NCI-H1694 (cell line): Measurements from ENCODE around the gene ILK.

Experiments used
- DNase-seq: peaks from one replicate; lab custom pipeline; 2025; lab: John Stamatoyannopoulos, UW

The ILK gene

GRCh38 chr11:6621711-6622211 is 18.2 kb downstream of the ILK start:
- DNase-seq = no peak

GRCh38 chr11:6622261-6623171 is 18.9 kb downstream of the ILK start:
- no peak for DNase-seq

- no peak for DNase-seq
Observed at GRCh38 chr11:6623391-6624363, 20.1 kb downstream of the ILK start.

- no peak for DNase-seq
Observed at GRCh38 chr11:6625156-6625831, 21.7 kb downstream of the ILK start.

- no peak for DNase-seq
Observed at GRCh38 chr11:6625832-6626420, 22.4 kb downstream of the ILK start.

- DNase-seq = no peak
Observed at GRCh38 chr11:6626971-6627761, 23.6 kb downstream of the ILK start.

GRCh38 chr11:6627762-6628241 is 24.2 kb downstream of the ILK start:
- DNase-seq = no peak

- no peak for DNase-seq
Observed at GRCh38 chr11:6628526-6628925, 25.0 kb downstream of the ILK start.

- DNase-seq = no peak
Observed at GRCh38 chr11:6629573-6629891, 26.0 kb downstream of the ILK start.

GRCh38 chr11:6629892-6630631 is 26.5 kb downstream of the ILK start:
- no peak for DNase-seq

- no peak for DNase-seq
Observed at GRCh38 chr11:6630632-6631291, 27.2 kb downstream of the ILK start.

- DNase-seq = no peak
Observed at GRCh38 chr11:6631361-6631890, 27.9 kb downstream of the ILK start.

GRCh38 chr11:6632116-6633073 is 28.8 kb downstream of the ILK start:
- DNase-seq = no peak

GRCh38 chr11:6633422-6634408 is 30.1 kb downstream of the ILK start:
- no peak for DNase-seq

GRCh38 chr11:6634534-6634933 is 31.0 kb downstream of the ILK start:
- no peak for DNase-seq

- no peak for DNase-seq
Observed at GRCh38 chr11:6635082-6635932, 31.7 kb downstream of the ILK start.
